K562 (cell line): ENCODE measurements around the gene CIAO2A. TPM values are rescaled to one million over a fixed set of nuclear protein-coding genes. Genes with fewer than 3 reads are reported as not detected.
A peak's percentile ranks its signal among the peaks of the same experiment; 100 is the strongest.

Source experiments
- ATAC-seq: fragments of 200-7000 bp; cut with Tn5 transposase; 3 replicates; pipeline ENCODE4 v1.9.1; 2020; ENCODE audit warnings: moderate library complexity
- BruUV-seq: library from RNA; stranded (reverse); fragments of 400-500 nt; replicated peaks from 2 replicates; lab custom pipeline; 2021; lab: Mats Ljungman, UMichigan
- CTCF ChIA-PET: fragments of 300-600 bp; formaldehyde crosslinking; extraction: SDS; loops from one replicate; lab custom pipeline; 2021; ENCODE audit warnings: low intra/inter-chr PET ratio; lab: Yijun Ruan, JAX
- POLR2A ChIA-PET: fragments of 300-600, 350-650 bp; sonication (Branson Sonifier 250); formaldehyde crosslinking; extraction: SDS; loops from one replicate; lab custom pipeline; 2021; ENCODE audit warnings: antibody characterized with exemption, inconsistent platforms; lab: Yijun Ruan, JAX
- DNase-seq, 4 experiments: peaks; one replicate each; pipeline versions ENCODE4 v3.0.0 to v3.0.0-alpha.2; 2011 to 2018; ENCODE audit warnings: low spot score in 3 of 4, mixed read lengths in 3 of 4; ENCODE audit errors: extremely low read depth in 1 of 4
- FAIRE-seq: peaks from 2 replicates; lab custom pipeline; 2011; peaks lifted over from hg19 to GRCh38; lab: Jason Lieb, UNC
- H2AFZ ChIP-seq: 2 replicates; pipeline ENCODE4 v1.6.0; 2011; ENCODE audit warnings: low read depth, low read length, control low read depth, inconsistent platforms
- H3K27ac ChIP-seq: fragments of 200-600 bp; 3 replicates; pipeline ENCODE4 v1.8.0; 2011; ENCODE audit warnings: low read depth, mild to moderate bottlenecking, control low read depth, inconsistent platforms, low read length, moderate library complexity, mixed read lengths; ENCODE audit errors: extremely low read depth
- H3K27me3 ChIP-seq, 2 experiments: fragments of 300-600 bp in 1 of 2; 2 replicates in 1 of 2; 3 replicates in 1 of 2; pipeline versions ENCODE4 v1.6.0 to v1.8.0; 2011; ENCODE audit warnings: inconsistent platforms in 2 of 2, low read length in 2 of 2, mild to moderate bottlenecking in 1 of 2, mixed read lengths in 1 of 2, moderate library complexity in 1 of 2; ENCODE audit not compliant: control insufficient read depth in 2 of 2, insufficient read depth in 2 of 2
- H3K36me3 ChIP-seq: fragments of 300-600 bp; 3 replicates; pipeline ENCODE4 v1.8.0; 2011; ENCODE audit warnings: mild to moderate bottlenecking, low read length, inconsistent platforms; ENCODE audit not compliant: control insufficient read depth, insufficient read depth
- H3K4me1 ChIP-seq, 2 experiments: fragments of 200-600 bp in 1 of 2; replicated peaks in 1 of 2; 2 replicates in 1 of 2; 3 replicates in 1 of 2; pipeline versions ENCODE4 v1.5.1 to v1.8.0; 2011; ENCODE audit warnings: inconsistent platforms in 2 of 2, low read length in 2 of 2, mild to moderate bottlenecking in 1 of 2, mixed read lengths in 1 of 2, moderate library complexity in 1 of 2; ENCODE audit not compliant: control insufficient read depth in 2 of 2, insufficient read depth in 2 of 2
- H3K4me2 ChIP-seq: 2 replicates; pipeline ENCODE4 v1.6.1; 2011; ENCODE audit warnings: low read length, control low read depth, inconsistent platforms, mixed read lengths; ENCODE audit not compliant: insufficient read depth
- H3K4me3 ChIP-seq: fragments of 200-600 bp; sonication (generic), shearing (Covaris generic); 2 replicates; pipeline ENCODE4 v1.5.1; 2016; ENCODE audit warnings: control low read depth, inconsistent platforms
- H3K79me2 ChIP-seq: fragments of 200-600 bp; 3 replicates; pipeline ENCODE4 v1.8.0; 2011; ENCODE audit warnings: low read length, inconsistent platforms; ENCODE audit not compliant: control insufficient read depth, insufficient read depth
- H3K9ac ChIP-seq, 2 experiments: 2 replicates each; pipeline versions ENCODE4 v1.6.0 to v1.6.1; 2011; ENCODE audit warnings: low read depth in 2 of 2, low read length in 2 of 2, control low read depth in 1 of 2, inconsistent platforms in 1 of 2, mild to moderate bottlenecking in 1 of 2, mixed read lengths in 1 of 2; ENCODE audit not compliant: insufficient read depth in 1 of 2
- H3K9me1 ChIP-seq: one replicate; pipeline ENCODE4 v1.6.0; 2011; ENCODE audit warnings: inconsistent platforms, mild to moderate bottlenecking, low read length, moderate library complexity; ENCODE audit not compliant: control insufficient read depth, insufficient read depth
- H3K9me3 ChIP-seq: replicated peaks from 2 replicates; pipeline ENCODE4 v1.5.1; 2011; ENCODE audit warnings: low read depth, low read length, inconsistent platforms; ENCODE audit not compliant: control insufficient read depth, insufficient read depth
- H4K20me1 ChIP-seq: replicated peaks from 2 replicates; pipeline ENCODE4 v1.6.1; 2011; ENCODE audit warnings: low read length, inconsistent platforms, mixed read lengths; ENCODE audit not compliant: control insufficient read depth, insufficient read depth
- BRCA1 ChIP-seq, 2 experiments: fragments of 450-650 bp in 1 of 2; sonication (generic) in 1 of 2; formaldehyde crosslinking in 1 of 2; IDR thresholded peaks; 2 replicates each; pipeline versions ENCODE4 v1.5.0 to v1.6.1; 2017 to 2020; ENCODE audit warnings: mild to moderate bottlenecking in 1 of 2, missing genetic modification reagents in 1 of 2
- CBFA2T3 ChIP-seq: fragments of 450-650 bp; IDR thresholded peaks from 2 replicates; pipeline ENCODE4 v1.6.1; 2017
- CBX8 ChIP-seq: fragments of 200-600 bp; sonication (generic); IDR thresholded peaks from 2 replicates; pipeline ENCODE4 v1.6.1; 2012; ENCODE audit warnings: borderline replicate concordance, mixed run types, low read depth, mild to moderate bottlenecking, moderate library complexity, mixed read lengths, low read length, control low read depth, inconsistent platforms; ENCODE audit not compliant: poor library complexity, severe bottlenecking; ENCODE audit errors: extremely low read depth
- COPS2 ChIP-seq: fragments of 450-650 bp; conservative IDR thresholded peaks from 2 replicates; pipeline ENCODE4 v1.6.1; 2016; ENCODE audit warnings: mild to moderate bottlenecking, moderate library complexity
- KLF16 ChIP-seq: IDR thresholded peaks from 2 replicates; pipeline ENCODE4 v1.6.1; 2016; ENCODE audit warnings: antibody characterized with exemption
- OTX1 ChIP-seq: fragments of 450-650 bp; formaldehyde crosslinking; IDR thresholded peaks from 2 replicates; pipeline ENCODE4 v1.4.0; 2022; ENCODE audit warnings: mild to moderate bottlenecking
- PHF8 ChIP-seq: fragments of 200-600 bp; sonication (generic); IDR thresholded peaks from 2 replicates; pipeline ENCODE4 v1.6.1; 2012; ENCODE audit warnings: mixed run types, mild to moderate bottlenecking, inconsistent platforms, low read length, moderate library complexity, borderline replicate concordance
- PML ChIP-seq: IDR thresholded peaks from 2 replicates; pipeline ENCODE4 v1.6.1; 2012; ENCODE audit warnings: low read length, inconsistent platforms
- ZNF146 ChIP-seq: IDR thresholded peaks from one replicate; pipeline ENCODE4 v1.6.1; 2018; ENCODE audit warnings: missing compliant biosample characterization; ENCODE audit not compliant: unreplicated experiment
- WGBS: fragments of 100-300 bp; shearing (Covaris generic); methylation state at CpG from one replicate; pipeline ENCODE4 v1.1.6; 2016; ENCODE audit warnings: low coverage, mixed read lengths; ENCODE audit not compliant: insufficient coverage; ENCODE audit errors: missing lambda C conversion rate; 5-methylcytosine and 5-hydroxymethylcytosine counted together
- in situ Hi-C: fragments of 300-500 bp; cut with MboI; formaldehyde crosslinking; loops from 4 replicates; pipeline ENCODE4 v1.15.0; 2018; ENCODE audit warnings: inconsistent platforms, mixed read lengths
- intact Hi-C: fragments of 100-400 bp; cut with micrococcal nuclease; formaldehyde crosslinking; loops from 2 replicates; pipeline ENCODE4 v1.14.2; 2022
- polyA plus RNA-seq, 8 experiments: library from polyadenylated mRNA; depleted of rRNA in 4 of 8; stranded (reverse) in 5 of 8; unstranded in 3 of 8; fragments of >200 nt; fragmentation: Nextera tagmentation in 2 of 8; fragmentation: Illumina TruSeq in 1 of 8; extraction: Ambion mirVana in 2 of 8; extraction: Trizol in 1 of 8; gene quantifications; 2 replicates each; pipeline versions ENCODE4 v1.2.1 to v1.2.3, GENCODE V29; 2011 to 2014; ENCODE audit warnings: inconsistent platforms in 1 of 8, missing spikeins in 1 of 8
- total RNA-seq, 7 experiments: library from RNA; depleted of rRNA in 6 of 7; stranded (reverse); fragments of >200 nt in 6 of 7; fragmentation: Illumina TruSeq in 2 of 7; extraction: Trizol in 2 of 7; gene quantifications; 2 replicates each; pipeline versions ENCODE4 v1.2.1 to v1.2.3, GENCODE V29; 2011 to 2021; ENCODE audit warnings: low replicate concordance in 1 of 7
- TF ChIP-seq, protein P1 (sequence below): sonication (generic); formaldehyde crosslinking; IDR thresholded peaks from 2 replicates; pipeline ENCODE4 v1.8.1; 2022; ENCODE audit warnings: missing genetic modification reagents
- TF ChIP-seq, protein P2 (sequence below): fragments of 250-450 bp; sonication (Bioruptor Pico); IDR thresholded peaks from 2 replicates; pipeline ENCODE4 v1.5.0; 2020; ENCODE audit warnings: mild to moderate bottlenecking, borderline replicate concordance

Gene CIAO2A
- total and polyA plus RNA-seq, 9 of the 15 experiments (the other 6 are each of a cell fraction or from before 2014, with no cell fraction given): 161 to 429 (median 313) TPM

DNA sequence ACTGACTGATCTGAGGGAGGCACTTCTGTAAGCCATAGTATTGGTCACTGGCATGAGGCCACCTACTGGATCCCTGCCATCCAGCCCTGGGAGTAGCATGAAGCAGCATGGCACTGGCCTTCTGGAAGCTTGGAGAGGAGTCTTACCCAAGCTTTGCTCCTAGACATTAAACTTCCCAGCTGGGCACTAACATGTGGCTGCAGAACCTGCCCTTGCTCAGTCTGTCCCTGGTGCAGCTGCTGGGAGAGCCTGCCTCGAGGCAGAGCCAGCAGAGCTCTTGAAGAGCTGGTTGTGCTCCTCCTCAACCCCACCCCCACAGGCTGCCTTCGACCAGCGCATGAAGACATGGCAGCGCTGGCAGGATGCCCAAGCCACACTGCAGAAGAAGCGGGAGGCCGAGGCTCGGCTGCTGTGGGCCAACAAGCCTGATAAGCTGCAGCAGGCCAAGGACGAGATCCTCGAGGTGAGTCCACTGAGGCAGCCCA lies 40.7 kb upstream of the CIAO2A start:
- DNase-seq: no peak
- WGBS: 94% methylated on average over 9 of the region's 9 CpGs
- TF ChIP-seq BRCA1 (IDR thresholded peaks at IDR 0.05) (no peak), BRCA1 (CRISPR knock-in tag; IDR thresholded peaks at IDR 0.05) (no peak)

DNA sequence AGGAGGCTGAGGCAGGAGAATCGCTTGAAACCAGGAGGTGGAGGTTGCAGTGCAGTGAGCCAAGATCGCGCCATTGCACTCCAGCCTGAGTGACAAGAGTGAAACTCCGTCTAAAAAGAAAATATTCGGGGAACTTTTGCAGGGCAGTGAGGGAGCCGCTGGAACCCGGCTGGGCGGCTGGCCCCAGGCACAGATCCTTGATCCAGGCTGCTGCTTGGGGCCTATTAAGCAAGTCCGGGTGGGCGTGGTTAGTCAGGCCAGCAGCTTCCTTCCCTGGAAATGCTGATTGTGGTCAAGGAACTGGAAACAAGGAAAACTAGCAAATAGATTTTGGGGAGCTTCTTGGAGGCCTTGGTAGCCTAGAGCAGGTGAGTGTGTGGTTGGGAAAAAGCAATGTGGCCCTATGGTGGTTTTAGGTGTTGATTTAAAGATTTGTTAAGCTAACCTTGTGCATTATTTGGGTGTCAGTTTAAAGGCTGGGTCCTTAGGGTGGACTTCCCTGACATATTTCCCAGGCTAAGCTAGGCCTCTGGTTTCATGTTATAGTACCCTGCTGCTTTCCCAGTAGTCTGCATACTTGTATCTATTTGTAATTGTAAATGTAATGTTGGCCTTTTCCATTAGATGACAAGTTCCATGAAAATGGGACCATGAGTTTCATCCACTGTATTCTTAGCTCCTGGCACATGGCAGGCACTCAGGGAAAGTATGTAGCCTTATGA lies 40.1 kb upstream of the CIAO2A start:
- Histone ChIP-seq H3K9me1 (no peaks in the 10 kb centered on the region), H3K27ac (no peak overlapping the region), H3K9me3 (no peaks in the 10 kb centered on the region), H2AFZ (no peak overlapping the region), H3K36me3 (peaks cover 88% of the 10 kb centered on the region), H4K20me1 (peaks cover 2% of the 10 kb centered on the region; the same call in 1 of the 2 replicates), H3K79me2 (no peaks in the 10 kb centered on the region), H3K9ac (no peak overlapping the region), H3K4me2 (no peak overlapping the region), H3K4me1 (peaks cover 0 to 9% of the 10 kb centered on the region in 2 experiments; a peak in 3 of 5 replicates), H3K4me3 (no peak overlapping the region), H3K27me3 (no peaks in the 10 kb centered on the region)
- DNase-seq (no peak), ATAC-seq (no peak), FAIRE-seq (no peak)
- CTCF ChIA-PET: no interaction called here
- in situ Hi-C loops: no loop called here
- no TSS peak for BruUV-seq
- WGBS: 92% methylated on average over 10 of the region's 10 CpGs
- intact Hi-C loops: no loop called here
- POLR2A ChIA-PET: interaction anchor here (0.6 to 5.9 kb wide), 4 partner anchors 10 to 19 kb away, joined by 3 to 34 read pairs (median 3); no protein-coding TSS in a partner anchor
- TF ChIP-seq CBFA2T3: no peak
- TF ChIP-seq KLF16: no peak
- TF ChIP-seq, protein P1, sequence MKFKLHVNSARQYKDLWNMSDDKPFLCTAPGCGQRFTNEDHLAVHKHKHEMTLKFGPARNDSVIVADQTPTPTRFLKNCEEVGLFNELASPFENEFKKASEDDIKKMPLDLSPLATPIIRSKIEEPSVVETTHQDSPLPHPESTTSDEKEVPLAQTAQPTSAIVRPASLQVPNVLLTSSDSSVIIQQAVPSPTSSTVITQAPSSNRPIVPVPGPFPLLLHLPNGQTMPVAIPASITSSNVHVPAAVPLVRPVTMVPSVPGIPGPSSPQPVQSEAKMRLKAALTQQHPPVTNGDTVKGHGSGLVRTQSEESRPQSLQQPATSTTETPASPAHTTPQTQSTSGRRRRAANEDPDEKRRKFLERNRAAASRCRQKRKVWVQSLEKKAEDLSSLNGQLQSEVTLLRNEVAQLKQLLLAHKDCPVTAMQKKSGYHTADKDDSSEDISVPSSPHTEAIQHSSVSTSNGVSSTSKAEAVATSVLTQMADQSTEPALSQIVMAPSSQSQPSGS (CRISPR knock-in tag): no peak
- TF ChIP-seq ZNF146 (CRISPR knock-in tag): no peak
- no peak for TF ChIP-seq PML
- no peak for TF ChIP-seq OTX1 (CRISPR knock-in tag)
- TF ChIP-seq, protein P2, sequence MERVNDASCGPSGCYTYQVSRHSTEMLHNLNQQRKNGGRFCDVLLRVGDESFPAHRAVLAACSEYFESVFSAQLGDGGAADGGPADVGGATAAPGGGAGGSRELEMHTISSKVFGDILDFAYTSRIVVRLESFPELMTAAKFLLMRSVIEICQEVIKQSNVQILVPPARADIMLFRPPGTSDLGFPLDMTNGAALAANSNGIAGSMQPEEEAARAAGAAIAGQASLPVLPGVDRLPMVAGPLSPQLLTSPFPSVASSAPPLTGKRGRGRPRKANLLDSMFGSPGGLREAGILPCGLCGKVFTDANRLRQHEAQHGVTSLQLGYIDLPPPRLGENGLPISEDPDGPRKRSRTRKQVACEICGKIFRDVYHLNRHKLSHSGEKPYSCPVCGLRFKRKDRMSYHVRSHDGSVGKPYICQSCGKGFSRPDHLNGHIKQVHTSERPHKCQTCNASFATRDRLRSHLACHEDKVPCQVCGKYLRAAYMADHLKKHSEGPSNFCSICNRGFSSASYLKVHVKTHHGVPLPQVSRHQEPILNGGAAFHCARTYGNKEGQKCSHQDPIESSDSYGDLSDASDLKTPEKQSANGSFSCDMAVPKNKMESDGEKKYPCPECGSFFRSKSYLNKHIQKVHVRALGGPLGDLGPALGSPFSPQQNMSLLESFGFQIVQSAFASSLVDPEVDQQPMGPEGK: no peak
- no peak for TF ChIP-seq CBX8
- no peak for TF ChIP-seq PHF8
- TF ChIP-seq COPS2: no peak

More for the DNA sequence above, 40.7 kb upstream of the CIAO2A start:
- H3K4me3 ChIP-seq: no peak overlapping the region
- no peak overlapping the region for H2AFZ ChIP-seq
- peak overlapping the region in 1 of 2 experiments; percentile 19; a peak in 1 of 4 replicates for H3K9ac ChIP-seq
- no peak overlapping the region for H3K4me2 ChIP-seq
- H3K27me3 ChIP-seq: no peaks in the 10 kb centered on the region
- no peaks in the 10 kb centered on the region for H3K9me1 ChIP-seq
- H4K20me1 ChIP-seq: peaks cover 3% of the 10 kb centered on the region; the same call in 1 of the 2 replicates
- BruUV-seq: no TSS peak
- ChIA-PET CTCF (no interaction called here), POLR2A (interaction anchor here (0.6 to 5.9 kb wide), 3 partner anchors 10 to 19 kb away, joined by 3 to 34 read pairs (median 3); no protein-coding TSS in a partner anchor)
- in situ Hi-C loops (no loop called here), intact Hi-C loops (no loop called here)
- no peaks in the 10 kb centered on the region for H3K9me3 ChIP-seq
- H3K79me2 ChIP-seq: no peaks in the 10 kb centered on the region
- no peak overlapping the region for H3K27ac ChIP-seq
- H3K36me3 ChIP-seq: peaks cover 85% of the 10 kb centered on the region
- FAIRE-seq (no peak), ATAC-seq (no peak)
- peaks cover 0 to 9% of the 10 kb centered on the region in 2 experiments; a peak in 3 of 5 replicates for H3K4me1 ChIP-seq
